A673 (cell line): ENCODE data around the gene PRR12.

ENCODE experiments used
- CTCF ChIP-seq: fragments of 300-800, 200-600 bp; sonication (generic); conservative IDR thresholded peaks from 2 replicates; pipeline ENCODE4 v1.5.1; 2017; ENCODE audit warnings: low read depth, mild to moderate bottlenecking, antibody characterized with exemption, low read length, moderate library complexity, mixed read lengths
- EZH2 ChIP-seq: fragments of 200-600 bp; sonication (generic); IDR thresholded peaks from 2 replicates; pipeline ENCODE4 v1.6.1; 2017; ENCODE audit warnings: borderline replicate concordance, low read depth, mild to moderate bottlenecking, mixed read lengths, antibody characterized with exemption, low read length; ENCODE audit not compliant: poor library complexity, severe bottlenecking

GRCh38 chr19:49660338-49660961 lies 69.5 kb downstream of the PRR12 start:
- TF ChIP-seq EZH2 (no peak), CTCF (no peak)
